ENCODE measurements around the gene APOL4.
"Not testable (repeated sequence)": the region's sequence is repeated elsewhere in the genome, so short reads cannot be mapped to it uniquely, and the experiment has no call there.

The APOL4 gene

DNA sequence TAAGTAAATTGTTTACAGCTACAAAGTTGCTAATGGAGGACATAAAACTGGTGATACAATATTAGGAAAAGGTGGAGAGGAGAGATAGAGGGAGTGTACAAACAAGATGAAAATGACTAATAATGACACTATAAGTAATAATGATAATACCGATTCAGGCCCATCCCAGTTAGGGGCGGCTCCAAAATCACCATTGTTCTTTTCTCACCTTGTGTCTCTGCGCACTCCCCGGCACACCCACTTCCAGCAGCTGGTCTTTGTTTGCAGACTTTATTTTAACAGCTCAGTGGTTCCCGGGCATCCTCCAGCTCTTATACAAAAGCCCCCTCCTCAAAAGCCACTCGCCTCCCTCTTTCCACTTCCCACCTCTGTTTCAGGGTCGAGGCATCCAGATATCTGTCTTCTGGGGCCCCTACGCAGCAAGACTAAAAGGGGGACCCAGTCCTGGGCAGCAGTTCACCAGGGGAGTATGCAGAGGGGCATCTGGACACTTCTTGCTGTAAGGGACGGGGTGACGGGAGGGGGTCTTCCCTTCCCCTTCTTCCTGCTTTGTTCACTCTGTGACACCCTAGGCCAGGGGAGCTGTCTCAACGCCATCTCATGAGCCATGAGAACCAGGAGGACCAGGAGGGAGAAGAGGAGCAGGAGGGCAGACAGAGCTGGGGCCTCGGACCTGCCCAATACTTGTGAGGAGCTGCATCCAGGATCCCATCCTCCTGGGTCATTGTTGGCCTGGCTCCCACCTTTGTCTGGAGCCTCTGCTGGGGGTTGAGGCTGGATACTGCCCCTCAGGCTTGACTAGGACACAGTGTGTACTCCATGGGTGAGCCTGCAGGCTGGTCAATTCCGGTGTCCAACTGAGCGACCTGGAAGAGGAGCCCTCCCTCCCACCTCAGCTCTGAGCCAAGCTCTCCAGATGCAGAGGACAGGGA, 35.0 kb upstream of the APOL4 start:
- no peak overlapping the region for H3K9ac ChIP-seq (ENCODE audit: insufficient read length, low read depth)
- DNase-seq (ENCODE audit: low read depth, low spot score): no peak
- H3K27me3 ChIP-seq (ENCODE audit: insufficient read depth, insufficient read length): no peaks in the 10 kb centered on the region
- H3K9me3 ChIP-seq (ENCODE audit: insufficient read depth, low read length): no peaks in the 10 kb centered on the region; the same call in 1 of the 2 replicates
- TF ChIP-seq ZNF274 (IDR thresholded peaks at IDR 0.05; ENCODE audit: low read depth, low read length): no peak
- no peak for TF ChIP-seq SUZ12 (IDR thresholded peaks at IDR 0.05; ENCODE audit: extremely low read depth, insufficient read depth, insufficient read length)
- no peak for TF ChIP-seq YY1 (IDR thresholded peaks at IDR 0.05; ENCODE audit: insufficient read depth, insufficient read length)
- peaks cover 3% of the 10 kb centered on the region for H3K4me1 ChIP-seq (ENCODE audit: insufficient read depth, insufficient read length)
- H3K4me3 ChIP-seq (ENCODE audit: insufficient read length, low read depth): no peak overlapping the region
- H3K36me3 ChIP-seq (ENCODE audit: insufficient read depth, insufficient read length, low read length): peaks cover 21% of the 10 kb centered on the region

GRCh38 chr22:36235585-36235984, 34.0 kb upstream of the APOL4 start:
- Histone ChIP-seq H3K9ac (ENCODE audit: insufficient read length, low read depth) (no peak overlapping the region), H3K27me3 (ENCODE audit: insufficient read depth, insufficient read length) (no peaks in the 10 kb centered on the region), H3K9me3 (ENCODE audit: insufficient read depth, low read length) (no peaks in the 10 kb centered on the region; the same call in 1 of the 2 replicates), H3K4me1 (ENCODE audit: insufficient read depth, insufficient read length) (peaks cover 3% of the 10 kb centered on the region), H3K4me3 (ENCODE audit: insufficient read length, low read depth) (no peak overlapping the region), H3K36me3 (ENCODE audit: insufficient read depth, insufficient read length, low read length) (peaks cover 24% of the 10 kb centered on the region)
- DNase-seq (ENCODE audit: low read depth, low spot score): no peak
- TF ChIP-seq SUZ12 (IDR thresholded peaks at IDR 0.05; ENCODE audit: extremely low read depth, insufficient read depth, insufficient read length) (no peak), ZNF274 (IDR thresholded peaks at IDR 0.05; ENCODE audit: low read depth, low read length) (no peak)

DNA sequence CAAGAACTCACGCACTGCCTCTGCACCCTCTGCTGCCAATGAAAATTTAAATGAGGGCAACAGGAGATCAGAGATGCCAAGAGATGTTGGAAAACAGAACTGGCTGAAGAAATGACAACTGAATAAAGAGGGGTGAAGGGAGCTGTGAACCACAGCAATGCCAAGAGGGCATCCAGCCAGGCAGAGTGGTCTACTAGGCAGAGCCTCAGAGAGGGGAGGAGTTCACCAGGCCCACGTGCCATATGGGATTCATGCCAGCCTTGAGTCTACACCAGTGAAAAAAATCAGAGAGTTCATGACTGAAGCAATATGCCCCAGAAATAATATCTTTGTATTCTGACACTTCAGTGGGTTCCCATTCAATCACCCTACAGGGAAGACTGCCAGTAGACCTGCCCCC, 33.3 kb upstream of the APOL4 start:
- Histone ChIP-seq H3K9me3 (ENCODE audit: insufficient read depth, low read length) (no peaks in the 10 kb centered on the region; the same call in 1 of the 2 replicates), H3K36me3 (ENCODE audit: insufficient read depth, insufficient read length, low read length) (peaks cover 28% of the 10 kb centered on the region), H3K4me1 (ENCODE audit: insufficient read depth, insufficient read length) (peaks cover 2% of the 10 kb centered on the region), H3K27me3 (ENCODE audit: insufficient read depth, insufficient read length) (no peaks in the 10 kb centered on the region), H3K4me3 (ENCODE audit: insufficient read length, low read depth) (no peak overlapping the region), H3K9ac (ENCODE audit: insufficient read length, low read depth) (no peak overlapping the region)
- no peak for DNase-seq (ENCODE audit: low read depth, low spot score)
- TF ChIP-seq YY1 (IDR thresholded peaks at IDR 0.05; ENCODE audit: insufficient read depth, insufficient read length) (no peak), ZNF274 (IDR thresholded peaks at IDR 0.05; ENCODE audit: low read depth, low read length) (no peak), SUZ12 (IDR thresholded peaks at IDR 0.05; ENCODE audit: extremely low read depth, insufficient read depth, insufficient read length) (no peak)

DNA sequence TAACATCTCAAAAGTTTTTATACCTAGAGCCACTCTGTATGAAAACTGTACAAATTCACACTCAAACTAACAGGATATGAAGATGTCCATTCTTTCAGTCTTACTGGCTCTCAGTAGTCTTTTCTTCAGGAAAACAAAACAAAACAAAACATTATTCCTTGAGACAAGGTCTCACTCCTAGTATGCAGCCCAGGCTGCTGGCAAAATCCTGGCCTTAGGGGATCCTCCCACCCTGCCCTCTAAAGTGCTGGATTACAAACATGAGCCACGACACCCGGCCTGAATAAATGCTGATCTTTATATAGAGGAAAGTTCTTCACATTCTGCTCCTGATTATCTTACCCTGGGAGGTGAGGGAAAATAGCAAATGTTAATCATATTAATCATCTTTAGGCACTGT, 32.6 kb upstream of the APOL4 start:
- Histone ChIP-seq H3K36me3 (ENCODE audit: insufficient read depth, insufficient read length, low read length) (peaks cover 28% of the 10 kb centered on the region), H3K9ac (ENCODE audit: insufficient read length, low read depth) (no peak overlapping the region), H3K4me3 (ENCODE audit: insufficient read length, low read depth) (no peak overlapping the region), H3K27me3 (ENCODE audit: insufficient read depth, insufficient read length) (no peaks in the 10 kb centered on the region), H3K9me3 (ENCODE audit: insufficient read depth, low read length) (no peaks in the 10 kb centered on the region; the same call in 1 of the 2 replicates), H3K4me1 (ENCODE audit: insufficient read depth, insufficient read length) (no peaks in the 10 kb centered on the region)
- no peak for TF ChIP-seq ZNF274 (IDR thresholded peaks at IDR 0.05; ENCODE audit: low read depth, low read length)
- DNase-seq (ENCODE audit: low read depth, low spot score): no peak

- peaks cover 30% of the 10 kb centered on the region for H3K36me3 ChIP-seq (ENCODE audit: insufficient read depth, insufficient read length, low read length)
- H3K4me1 ChIP-seq (ENCODE audit: insufficient read depth, insufficient read length): no peaks in the 10 kb centered on the region
- no peak overlapping the region for H3K4me3 ChIP-seq (ENCODE audit: insufficient read length, low read depth)
- H3K9ac ChIP-seq (ENCODE audit: insufficient read length, low read depth): no peak overlapping the region
- no peaks in the 10 kb centered on the region; the same call in 1 of the 2 replicates for H3K9me3 ChIP-seq (ENCODE audit: insufficient read depth, low read length)
- H3K27me3 ChIP-seq (ENCODE audit: insufficient read depth, insufficient read length): no peaks in the 10 kb centered on the region
- TF ChIP-seq SUZ12 (IDR thresholded peaks at IDR 0.05; ENCODE audit: extremely low read depth, insufficient read depth, insufficient read length) (no peak), YY1 (IDR thresholded peaks at IDR 0.05; ENCODE audit: insufficient read depth, insufficient read length) (no peak), ZNF274 (IDR thresholded peaks at IDR 0.05; ENCODE audit: low read depth, low read length) (no peak)
- DNase-seq (ENCODE audit: low read depth, low spot score): no peak
Observed at GRCh38 chr22:36233796-36234195, 32.2 kb upstream of the APOL4 start.

- H3K9ac ChIP-seq (ENCODE audit: insufficient read length, low read depth): no peak overlapping the region
- no peaks in the 10 kb centered on the region for H3K4me1 ChIP-seq (ENCODE audit: insufficient read depth, insufficient read length)
- no peaks in the 10 kb centered on the region; the same call in 1 of the 2 replicates for H3K9me3 ChIP-seq (ENCODE audit: insufficient read depth, low read length)
- TF ChIP-seq ZNF274 (IDR thresholded peaks at IDR 0.05; ENCODE audit: low read depth, low read length) (no peak), SUZ12 (IDR thresholded peaks at IDR 0.05; ENCODE audit: extremely low read depth, insufficient read depth, insufficient read length) (no peak), YY1 (IDR thresholded peaks at IDR 0.05; ENCODE audit: insufficient read depth, insufficient read length) (no peak)
- H3K27me3 ChIP-seq (ENCODE audit: insufficient read depth, insufficient read length): no peaks in the 10 kb centered on the region
- DNase-seq (ENCODE audit: low read depth, low spot score): no peak
- H3K4me3 ChIP-seq (ENCODE audit: insufficient read length, low read depth): no peak overlapping the region
- peaks cover 35% of the 10 kb centered on the region for H3K36me3 ChIP-seq (ENCODE audit: insufficient read depth, insufficient read length, low read length)
Observed at GRCh38 chr22:36232715-36233401, 31.2 kb upstream of the APOL4 start.

DNA sequence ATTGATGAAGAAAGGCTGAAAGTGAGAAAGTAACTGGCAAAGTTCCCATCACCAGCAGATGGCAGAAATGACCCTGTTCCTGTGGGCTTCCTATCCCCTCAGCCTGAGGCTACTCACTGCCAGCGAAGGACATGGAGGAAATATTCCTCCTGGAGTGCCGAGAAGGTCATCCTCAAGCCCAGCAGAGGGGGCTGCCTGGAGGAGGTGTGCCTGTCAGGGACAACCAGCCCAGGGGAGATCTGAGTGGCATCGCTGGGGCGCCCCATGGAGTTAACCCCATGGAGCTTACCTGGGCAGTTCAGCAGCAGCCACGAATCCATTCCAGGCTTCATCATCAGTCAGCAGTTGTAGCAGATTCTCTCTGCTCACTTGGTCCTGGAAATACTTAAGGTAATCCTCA, 29.4 kb upstream of the APOL4 start:
- H3K4me3 ChIP-seq (ENCODE audit: insufficient read length, low read depth); H3K9ac ChIP-seq (ENCODE audit: insufficient read length, low read depth); DNase-seq (ENCODE audit: low read depth, low spot score); H3K27me3 ChIP-seq (ENCODE audit: insufficient read depth, insufficient read length); H3K9me3 ChIP-seq (ENCODE audit: insufficient read depth, low read length); H3K4me1 ChIP-seq (ENCODE audit: insufficient read depth, insufficient read length): not testable (repeated sequence)
- H3K36me3 ChIP-seq (ENCODE audit: insufficient read depth, insufficient read length, low read length): peaks cover 39% of the 10 kb centered on the region

- not testable (repeated sequence) for DNase-seq (ENCODE audit: low read depth, low spot score); H3K4me1 ChIP-seq (ENCODE audit: insufficient read depth, insufficient read length); H3K9ac ChIP-seq (ENCODE audit: insufficient read length, low read depth); H3K27me3 ChIP-seq (ENCODE audit: insufficient read depth, insufficient read length); H3K4me3 ChIP-seq (ENCODE audit: insufficient read length, low read depth); H3K9me3 ChIP-seq (ENCODE audit: insufficient read depth, low read length)
- peaks cover 34% of the 10 kb centered on the region for H3K36me3 ChIP-seq (ENCODE audit: insufficient read depth, insufficient read length, low read length)
Observed at GRCh38 chr22:36229649-36230048, 28.0 kb upstream of the APOL4 start.
